HG03139 (cell line): ENCODE data around the gene CCNG1.
A peak's percentile ranks its signal among the peaks of the same experiment; 100 is the strongest.
"Not testable (repeated sequence)": the region's sequence is repeated elsewhere in the genome, so short reads cannot be mapped to it uniquely, and the experiment has no call there.

ENCODE experiments used
- ATAC-seq: cut with Tn5 transposase; IDR thresholded peaks from one replicate; pipeline ENCODE4 v1.9.1; 2021; ENCODE audit not compliant: unreplicated experiment

The CCNG1 gene

GRCh38 chr5:163437309-163438182 is at the start of gene CCNG1:
CCNG1 (plus strand) TSS chr5:163437595; CDS start chr5:163439257, 1,662 bp downstream.
- peak; percentile 96 for ATAC-seq

- ATAC-seq: no peak
Observed at GRCh38 chr5:163395792-163396191, 41.6 kb upstream of the CCNG1 start.

- ATAC-seq: not testable (repeated sequence)
Observed at GRCh38 chr5:163396818-163397340, 40.5 kb upstream of the CCNG1 start.

- no peak for ATAC-seq
Observed at GRCh38 chr5:163397354-163397753, 40.0 kb upstream of the CCNG1 start.

GRCh38 chr5:163399923-163400322 is 37.5 kb upstream of the CCNG1 start:
- no peak for ATAC-seq

- ATAC-seq: no peak
Observed at GRCh38 chr5:163401271-163401670, 36.1 kb upstream of the CCNG1 start.

- no peak for ATAC-seq
Observed at GRCh38 chr5:163402007-163402406, 35.4 kb upstream of the CCNG1 start.

- no peak for ATAC-seq
Observed at GRCh38 chr5:163404364-163405173, 32.8 kb upstream of the CCNG1 start.

- ATAC-seq: peak; percentile 87
Observed at GRCh38 chr5:163407034-163407655, 30.2 kb upstream of the CCNG1 start.

- ATAC-seq: peak; percentile 64
Observed at GRCh38 chr5:163408311-163408923, 29.0 kb upstream of the CCNG1 start.

GRCh38 chr5:163409384-163409783 is 28.0 kb upstream of the CCNG1 start:
- ATAC-seq: no peak

GRCh38 chr5:163410505-163410904 is 26.9 kb upstream of the CCNG1 start:
- ATAC-seq: no peak

GRCh38 chr5:163415673-163416072 is 21.7 kb upstream of the CCNG1 start:
- not testable (repeated sequence) for ATAC-seq

GRCh38 chr5:163424836-163425235 is 12.6 kb upstream of the CCNG1 start:
- ATAC-seq: no peak

GRCh38 chr5:163426128-163426527 is 11.3 kb upstream of the CCNG1 start:
- ATAC-seq: not testable (repeated sequence)

- ATAC-seq: no peak
Observed at GRCh38 chr5:163432544-163432943, 4.9 kb upstream of the CCNG1 start.

- ATAC-seq: no peak
Observed at GRCh38 chr5:163433271-163433670, 4.1 kb upstream of the CCNG1 start.

GRCh38 chr5:163434401-163434866 is 3.0 kb upstream of the CCNG1 start:
- no peak for ATAC-seq

- no peak for ATAC-seq
Observed at GRCh38 chr5:163436515-163436914, 880 bp upstream of the CCNG1 start.

- ATAC-seq: no peak
Observed at GRCh38 chr5:163437011-163437308, 435 bp upstream of the CCNG1 start.

GRCh38 chr5:163439092-163439425 is 1.7 kb downstream of the CCNG1 start:
- ATAC-seq: no peak
